Stimulated activated CD8-positive, alpha-beta memory T cell treated with anti-CD3 and anti-CD28 coated beads, Interleukin-12 subunit alpha, Interleukin-12 subunit beta, amount 100 ng/mL, for 24 hours (primary cell): ENCODE data around the gene DGCR8.

Experiments used
- DNase-seq: peaks from one replicate; pipeline ENCODE4 v3.0.0-alpha.2; 2020; ENCODE audit errors: extremely low read depth

Gene DGCR8

GRCh38 chr22:20089977-20090729 lies 10.1 kb downstream of the DGCR8 start:
- no peak for DNase-seq

- no peak for DNase-seq
Measured at GRCh38 chr22:20090730-20091240, 10.7 kb downstream of the DGCR8 start.

GRCh38 chr22:20091690-20092476 lies 11.8 kb downstream of the DGCR8 start:
- no peak for DNase-seq

GRCh38 chr22:20092477-20092854 lies 12.4 kb downstream of the DGCR8 start:
- no peak for DNase-seq

GRCh38 chr22:20093418-20094196 lies 13.6 kb downstream of the DGCR8 start:
- no peak for DNase-seq

- DNase-seq: no peak
Measured at GRCh38 chr22:20094197-20094807, 14.3 kb downstream of the DGCR8 start.

- no peak for DNase-seq
Measured at GRCh38 chr22:20095521-20095920, 15.5 kb downstream of the DGCR8 start.

GRCh38 chr22:20096574-20097420 lies 16.8 kb downstream of the DGCR8 start:
- DNase-seq: no peak

GRCh38 chr22:20099099-20099711 lies 19.2 kb downstream of the DGCR8 start:
- no peak for DNase-seq

- no peak for DNase-seq
Measured at GRCh38 chr22:20101638-20102037, 21.6 kb downstream of the DGCR8 start.

GRCh38 chr22:20102203-20102780 lies 22.3 kb downstream of the DGCR8 start:
- no peak for DNase-seq

- no peak for DNase-seq
Measured at GRCh38 chr22:20105456-20106204, 25.6 kb downstream of the DGCR8 start.

GRCh38 chr22:20106205-20106848 lies 26.3 kb downstream of the DGCR8 start:
- DNase-seq: no peak

- no peak for DNase-seq
Measured at GRCh38 chr22:20106849-20107237, 26.8 kb downstream of the DGCR8 start.

- DNase-seq: no peak
Measured at GRCh38 chr22:20107471-20107901, 27.4 kb downstream of the DGCR8 start.

- no peak for DNase-seq
Measured at GRCh38 chr22:20107951-20108756, 28.1 kb downstream of the DGCR8 start.

- no peak for DNase-seq
Measured at GRCh38 chr22:20108757-20109230, 28.8 kb downstream of the DGCR8 start.
